B cell (primary cell): ENCODE results near the gene SLC27A1. TPM values are rescaled to one million over a fixed set of nuclear protein-coding genes. Genes with fewer than 3 reads are reported as not detected.
"Not testable (repeated sequence)": the region's sequence is repeated elsewhere in the genome, so short reads cannot be mapped to it uniquely, and the experiment has no call there.

Experiments used
- ATAC-seq: fragments of 200-7000 bp; cut with Tn5 transposase; one replicate; pipeline ENCODE4 v1.10.0; 2021; ENCODE audit warnings: low read depth, mild to moderate bottlenecking, moderate number of reproducible peaks, moderate library complexity
- CTCF ChIA-PET: fragments of 350-600 bp; sonication (Branson Sonifier 250); formaldehyde crosslinking; loops from one replicate; lab custom pipeline; 2021; ENCODE audit warnings: antibody characterized with exemption, inconsistent platforms; lab: Charles Lee
- POLR2A ChIA-PET: fragments of 350-600 bp; sonication (Branson Sonifier 250); formaldehyde crosslinking; loops from one replicate; lab custom pipeline; 2021; ENCODE audit warnings: antibody characterized with exemption; lab: Charles Lee
- DNase-seq: peaks from one replicate; pipeline ENCODE4 v3.0.0; 2013
- H2AFZ ChIP-seq: 2 replicates; pipeline ENCODE4 v1.6.1; 2012; ENCODE audit warnings: mild to moderate bottlenecking, low read depth, low read length; ENCODE audit not compliant: insufficient read depth, poor library complexity, severe bottlenecking
- H3K27ac ChIP-seq, 2 donors: 1 replicate in 1 of 2; 2 replicates in 1 of 2; pipeline ENCODE4 v1.5.1; 2012 to 2013; ENCODE audit warnings: low read length in 2 of 2, mild to moderate bottlenecking in 2 of 2, moderate library complexity in 1 of 2
- H3K27me3 ChIP-seq, 4 experiments: fragments of 200-600 bp in 1 of 4; sonication (generic) in 1 of 4; replicated peaks in 1 of 4; 1 replicate in 2 of 4; 2 replicates in 2 of 4; pipeline versions ENCODE4 v1.6.1 to v1.7.0; 2013 to 2016; ENCODE audit warnings: low read length in 3 of 4, mild to moderate bottlenecking in 2 of 4, mixed read lengths in 1 of 4, moderate library complexity in 1 of 4; ENCODE audit not compliant: insufficient read depth in 4 of 4, control insufficient read depth in 3 of 4; ENCODE audit errors: control extremely low read depth in 1 of 4
- H3K36me3 ChIP-seq, 2 experiments: replicated peaks in 1 of 2; 1 replicate in 1 of 2; 2 replicates in 1 of 2; pipeline versions ENCODE4 v1.6.1 to v1.7.1; 2013; ENCODE audit warnings: low read length in 1 of 2; ENCODE audit not compliant: insufficient read depth in 2 of 2, control insufficient read depth in 1 of 2; ENCODE audit errors: control extremely low read depth in 1 of 2, extremely low read depth in 1 of 2
- H3K4me1 ChIP-seq, 2 donors: fragments of 200-600 bp in 1 of 2; sonication (generic) in 1 of 2; 1 replicate in 1 of 2; 2 replicates in 1 of 2; pipeline versions ENCODE4 v1.5.1 to v1.6.1; 2013 to 2017; ENCODE audit warnings: low read length in 2 of 2; ENCODE audit not compliant: control insufficient read depth in 2 of 2, insufficient read depth in 2 of 2
- H3K4me2 ChIP-seq: replicated peaks from 2 replicates; pipeline ENCODE3; 2012; ENCODE audit warnings: mild to moderate bottlenecking, low read depth, low read length; ENCODE audit not compliant: poor library complexity, severe bottlenecking
- H3K4me3 ChIP-seq, 5 experiments: fragments of 200-600 bp in 1 of 5; sonication (generic) in 1 of 5; 1 replicate in 3 of 5; 2 replicates in 2 of 5; pipeline versions ENCODE4 v1.5.1 to v1.7.0; 2011 to 2016; ENCODE audit warnings: low read length in 4 of 5, mild to moderate bottlenecking in 4 of 5, low read depth in 2 of 5, control low read depth in 1 of 5, moderate library complexity in 1 of 5; ENCODE audit not compliant: insufficient read depth in 1 of 5; ENCODE audit errors: control extremely low read depth in 1 of 5, extremely low read depth in 1 of 5
- H3K79me2 ChIP-seq: fragments of 200-600 bp; sonication (generic); one replicate; pipeline ENCODE4 v1.6.0; 2016; ENCODE audit warnings: low read length; ENCODE audit not compliant: control insufficient read depth, insufficient read depth
- H3K9ac ChIP-seq: fragments of 200-600 bp; sonication (generic); 2 replicates; pipeline ENCODE4 v1.6.1; 2017; ENCODE audit warnings: mild to moderate bottlenecking, low read length, moderate library complexity
- H3K9me3 ChIP-seq, 3 donors: one replicate each; pipeline versions ENCODE4 v1.6.1 to v1.7.1; 2013; ENCODE audit warnings: low read length in 2 of 3; ENCODE audit not compliant: control insufficient read depth in 2 of 3, insufficient read depth in 1 of 3; ENCODE audit errors: control extremely low read depth in 1 of 3
- H4K20me1 ChIP-seq: 2 replicates; pipeline ENCODE4 v1.6.0; 2012; ENCODE audit warnings: mild to moderate bottlenecking, low read length; ENCODE audit not compliant: insufficient read depth, control insufficient read depth, poor library complexity, severe bottlenecking
- H3K27ac Mint-ChIP-seq: one replicate; pipeline ENCODE4 v1.8.0; 2021; ENCODE audit warnings: mixed read lengths
- H3K27me3 Mint-ChIP-seq: one replicate; pipeline ENCODE4 v1.8.0; 2021; ENCODE audit warnings: mixed read lengths
- H3K4me1 Mint-ChIP-seq: one replicate; pipeline ENCODE4 v1.8.0; 2021; ENCODE audit warnings: mixed read lengths
- H3K4me3 Mint-ChIP-seq: one replicate; pipeline ENCODE4 v1.8.0; 2021; ENCODE audit warnings: mixed read lengths
- H3K9me3 Mint-ChIP-seq: one replicate; pipeline ENCODE4 v1.8.0; 2022; ENCODE audit warnings: mixed read lengths; ENCODE audit not compliant: insufficient read depth
- EZH2 ChIP-seq: IDR thresholded peaks from 2 replicates; pipeline ENCODE4 v1.6.1; 2012; ENCODE audit warnings: borderline replicate concordance, low read depth, mild to moderate bottlenecking, moderate library complexity, low read length; ENCODE audit not compliant: insufficient read depth, poor library complexity, severe bottlenecking
- WGBS: methylation state at CpG from one replicate; pipeline ENCODE4 v1.1.5; 2013; ENCODE audit warnings: missing lambda C conversion rate; ENCODE audit not compliant: insufficient coverage; 5-methylcytosine and 5-hydroxymethylcytosine counted together
- intact Hi-C: fragments of 100-400 bp; cut with micrococcal nuclease; formaldehyde crosslinking; loops from one replicate; pipeline ENCODE4 v1.10.0; 2022
- polyA plus RNA-seq: library from polyadenylated mRNA; depleted of rRNA; stranded (reverse); fragments of >200 nt; gene quantifications from 2 replicates; pipeline ENCODE4 v1.2.3, GENCODE V29; 2012
- total RNA-seq, 2 donors: library from RNA; stranded (reverse); fragments of 120-200 nt in 1 of 2; gene quantifications; 1 replicate in 1 of 2; 2 replicates in 1 of 2; pipeline versions ENCODE4 v1.2.3 to v1.2.4, GENCODE V29; 2013 to 2022
- TF ChIP-seq, protein P1 (sequence below): fragments of 200-600 bp; IDR thresholded peaks from one replicate; pipeline ENCODE4 v1.8.0; 2022; ENCODE audit warnings: antibody characterized with exemption, mild to moderate bottlenecking

SLC27A1 gene
- total and polyA plus RNA-seq, 2 donors (not counting 1 experiment from before 2014, with no cell fraction given), result 5.1 to 9.5 TPM

GRCh38 chr19:17473041-17473440 is 2.7 kb downstream of the SLC27A1 start:
- Histone ChIP-seq H3K27me3 (no peaks in the 10 kb centered on the region), H3K4me3 (no peak overlapping the region), H4K20me1 (no peaks in the 10 kb centered on the region), H3K9ac (no peak overlapping the region), H3K27ac (no peak overlapping the region), H2AFZ (no peak overlapping the region), H3K9me3 (no peaks in the 10 kb centered on the region), H3K79me2 (no peaks in the 10 kb centered on the region), H3K36me3 (no peaks in the 10 kb centered on the region), H3K4me2 (no peak overlapping the region), H3K4me1 (peaks cover 6 to 17% of the 10 kb centered on the region in 2 donors)
- no peak for TF ChIP-seq EZH2
- TF ChIP-seq, protein P1, sequence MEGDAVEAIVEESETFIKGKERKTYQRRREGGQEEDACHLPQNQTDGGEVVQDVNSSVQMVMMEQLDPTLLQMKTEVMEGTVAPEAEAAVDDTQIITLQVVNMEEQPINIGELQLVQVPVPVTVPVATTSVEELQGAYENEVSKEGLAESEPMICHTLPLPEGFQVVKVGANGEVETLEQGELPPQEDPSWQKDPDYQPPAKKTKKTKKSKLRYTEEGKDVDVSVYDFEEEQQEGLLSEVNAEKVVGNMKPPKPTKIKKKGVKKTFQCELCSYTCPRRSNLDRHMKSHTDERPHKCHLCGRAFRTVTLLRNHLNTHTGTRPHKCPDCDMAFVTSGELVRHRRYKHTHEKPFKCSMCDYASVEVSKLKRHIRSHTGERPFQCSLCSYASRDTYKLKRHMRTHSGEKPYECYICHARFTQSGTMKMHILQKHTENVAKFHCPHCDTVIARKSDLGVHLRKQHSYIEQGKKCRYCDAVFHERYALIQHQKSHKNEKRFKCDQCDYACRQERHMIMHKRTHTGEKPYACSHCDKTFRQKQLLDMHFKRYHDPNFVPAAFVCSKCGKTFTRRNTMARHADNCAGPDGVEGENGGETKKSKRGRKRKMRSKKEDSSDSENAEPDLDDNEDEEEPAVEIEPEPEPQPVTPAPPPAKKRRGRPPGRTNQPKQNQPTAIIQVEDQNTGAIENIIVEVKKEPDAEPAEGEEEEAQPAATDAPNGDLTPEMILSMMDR, result no peak
- DNase-seq (no peak), ATAC-seq (no peak)
- no peaks in the 10 kb centered on the region for H3K27me3 Mint-ChIP-seq
- intact Hi-C loops, result no loop called here
- H3K4me3 Mint-ChIP-seq, result no peak overlapping the region
- ChIA-PET POLR2A (no interaction called here), CTCF (no interaction called here)
- WGBS, result 82% methylated on average over 4 of the region's 9 CpGs
- no peak overlapping the region for H3K27ac Mint-ChIP-seq
- peaks cover 20% of the 10 kb centered on the region for H3K4me1 Mint-ChIP-seq
- no peaks in the 10 kb centered on the region for H3K9me3 Mint-ChIP-seq

GRCh38 chr19:17475011-17475540 is 4.8 kb downstream of the SLC27A1 start:
- DNase-seq, H3K27me3 Mint-ChIP-seq, H3K4me2 ChIP-seq, H3K9me3 Mint-ChIP-seq, ATAC-seq, H3K4me3 Mint-ChIP-seq, H3K4me1 Mint-ChIP-seq, H3K27ac Mint-ChIP-seq, H3K79me2 ChIP-seq, POLR2A ChIA-PET, H3K36me3 ChIP-seq, H3K27me3 ChIP-seq, H3K9ac ChIP-seq, H3K9me3 ChIP-seq, H3K27ac ChIP-seq, H3K4me1 ChIP-seq, intact Hi-C loops, H4K20me1 ChIP-seq, H2AFZ ChIP-seq, H3K4me3 ChIP-seq: not testable (repeated sequence)
- CTCF ChIA-PET, result interaction anchor here (1.0 to 1.2 kb wide), 2 partner anchors 20 to 26 kb away, joined by 3 to 4 read pairs; partner anchors contain the start of gene TMEM221
- WGBS, result 80% methylated on average over 2 of the region's 6 CpGs
